ENCODE data around the gene IL9.

GRCh38 chr5:135891268-135891667 is 4.4 kb downstream of the IL9 start:
- TF ChIP-seq CTCF (IDR thresholded peaks at IDR 0.05; ENCODE audit: poor library complexity) (no peak), EZH2phosphoT487 (IDR thresholded peaks at IDR 0.05; ENCODE audit: low read depth, severe bottlenecking, unreplicated experiment) (no peak), EZH2 (IDR thresholded peaks at IDR 0.05; ENCODE audit: borderline replicate concordance) (no peak)

Data from hepatocyte (in vitro differentiated cells).